BJ (cell line): ENCODE data around the gene CEL. TPM values are rescaled to one million over a fixed set of nuclear protein-coding genes. Genes with fewer than 3 reads are reported as not detected.
"Not testable (repeated sequence)": the region's sequence is repeated elsewhere in the genome, so short reads cannot be mapped to it uniquely, and the experiment has no call there.

Source experiments
- CTCF ChIA-PET: fragments of 350-600 bp; formaldehyde crosslinking; extraction: SDS; loops from one replicate; lab custom pipeline; 2021; ENCODE audit warnings: antibody characterized with exemption, inconsistent platforms; lab: Yijun Ruan, JAX
- POLR2A ChIA-PET: fragments of 300-600 bp; sonication (Branson Sonifier 250); formaldehyde crosslinking; extraction: SDS; loops from one replicate; lab custom pipeline; 2021; ENCODE audit warnings: antibody characterized with exemption; lab: Charles Lee
- DNase-seq: peaks from one replicate; pipeline ENCODE4 v3.0.0-alpha.2; 2011; ENCODE audit warnings: low read depth
- H3K27me3 ChIP-seq: 2 replicates; pipeline ENCODE4 v1.6.0; 2011; ENCODE audit warnings: low read length; ENCODE audit not compliant: control insufficient read depth, insufficient read depth
- H3K36me3 ChIP-seq: 2 replicates; pipeline ENCODE4 v1.5.1; 2011; ENCODE audit warnings: low read length; ENCODE audit not compliant: control insufficient read depth, insufficient read depth
- H3K4me3 ChIP-seq: 2 replicates; pipeline ENCODE4 v1.5.1; 2011; ENCODE audit warnings: low read depth, mild to moderate bottlenecking, control low read depth, low read length
- CTCF ChIP-seq: IDR thresholded peaks from 2 replicates; pipeline ENCODE4 v1.5.1; 2011; ENCODE audit warnings: low read depth, mild to moderate bottlenecking, control low read depth, inconsistent platforms, low read length, moderate library complexity; ENCODE audit not compliant: insufficient read depth
- polyA plus RNA-seq: library from polyadenylated mRNA; depleted of rRNA; stranded (reverse); fragments of >200 nt; gene quantifications from 2 replicates; pipeline ENCODE4 v1.2.3, GENCODE V29; 2011

The CEL gene
- polyA plus RNA-seq, 1 experiment, result 0.49 TPM

- Histone ChIP-seq H3K36me3 (peaks cover 20% of the 10 kb centered on the region), H3K4me3 (no peak overlapping the region), H3K27me3 (no peaks in the 10 kb centered on the region)
- ChIA-PET POLR2A (no interaction called here), CTCF (interaction anchor here (1.3 to 1.5 kb wide), 2 partner anchors 37 to 86 kb away, joined by 4 to 6 read pairs; no protein-coding TSS in a partner anchor)
- TF ChIP-seq CTCF, result no peak
- no peak for DNase-seq
Measured at GRCh38 chr9:133058550-133059320, 3.0 kb upstream of the CEL start.

GRCh38 chr9:133059623-133060022, 2.2 kb upstream of the CEL start:
- no peak for TF ChIP-seq CTCF
- POLR2A ChIA-PET, result no interaction called here
- CTCF ChIA-PET, result interaction anchor here (0.7 to 1.3 kb wide), 3 partner anchors 14 to 184 kb away, joined by 3 to 5 read pairs (median 3); no protein-coding TSS in a partner anchor

GRCh38 chr9:133060417-133060841, 1.4 kb upstream of the CEL start:
- CTCF ChIA-PET, result interaction anchor here (0.7 to 1.3 kb wide), 4 partner anchors 14 to 183 kb away, joined by 3 to 5 read pairs (median 3); no protein-coding TSS in a partner anchor

More at GRCh38 chr9:133059623-133060022, 2.2 kb upstream of the CEL start:
- DNase-seq, result no peak
- Histone ChIP-seq H3K36me3 (peaks cover 17% of the 10 kb centered on the region), H3K4me3 (no peak overlapping the region), H3K27me3 (no peaks in the 10 kb centered on the region)

GRCh38 chr9:133061019-133061763, 590 bp upstream of the CEL start:
- CTCF ChIA-PET, result interaction anchor here (1.2 to 1.3 kb wide), 2 partner anchors 41 to 86 kb away, joined by 3 to 5 read pairs; no protein-coding TSS in a partner anchor
- H3K4me3 ChIP-seq, H3K27me3 ChIP-seq, DNase-seq, POLR2A ChIA-PET: not testable (repeated sequence)
- H3K36me3 ChIP-seq, result peaks cover 15% of the 10 kb centered on the region

More at GRCh38 chr9:133060417-133060841, 1.4 kb upstream of the CEL start:
- DNase-seq, result no peak
- Histone ChIP-seq H3K36me3 (peaks cover 16% of the 10 kb centered on the region), H3K4me3 (no peak overlapping the region), H3K27me3 (no peaks in the 10 kb centered on the region)
- POLR2A ChIA-PET, result no interaction called here
- no peak for TF ChIP-seq CTCF

- H3K36me3 ChIP-seq, DNase-seq, H3K4me3 ChIP-seq, H3K27me3 ChIP-seq, CTCF ChIA-PET, POLR2A ChIA-PET: not testable (repeated sequence)
Measured at GRCh38 chr9:133062569-133062968, 788 bp downstream of the CEL start.

GRCh38 chr9:133063159-133063499, 1.3 kb downstream of the CEL start:
- ChIA-PET POLR2A (no interaction called here), CTCF (interaction anchor here (1.6 kb wide), 1 partner anchor 11 kb away, joined by 8 read pairs; no protein-coding TSS in a partner anchor)
- Histone ChIP-seq H3K36me3 (peaks cover 6% of the 10 kb centered on the region; the same call in 1 of the 2 replicates), H3K27me3 (no peaks in the 10 kb centered on the region), H3K4me3 (no peak overlapping the region)
- TF ChIP-seq CTCF, result no peak
- DNase-seq, result no peak
